ENCODE results near the gene GSG1.

GSG1 gene

DNA sequence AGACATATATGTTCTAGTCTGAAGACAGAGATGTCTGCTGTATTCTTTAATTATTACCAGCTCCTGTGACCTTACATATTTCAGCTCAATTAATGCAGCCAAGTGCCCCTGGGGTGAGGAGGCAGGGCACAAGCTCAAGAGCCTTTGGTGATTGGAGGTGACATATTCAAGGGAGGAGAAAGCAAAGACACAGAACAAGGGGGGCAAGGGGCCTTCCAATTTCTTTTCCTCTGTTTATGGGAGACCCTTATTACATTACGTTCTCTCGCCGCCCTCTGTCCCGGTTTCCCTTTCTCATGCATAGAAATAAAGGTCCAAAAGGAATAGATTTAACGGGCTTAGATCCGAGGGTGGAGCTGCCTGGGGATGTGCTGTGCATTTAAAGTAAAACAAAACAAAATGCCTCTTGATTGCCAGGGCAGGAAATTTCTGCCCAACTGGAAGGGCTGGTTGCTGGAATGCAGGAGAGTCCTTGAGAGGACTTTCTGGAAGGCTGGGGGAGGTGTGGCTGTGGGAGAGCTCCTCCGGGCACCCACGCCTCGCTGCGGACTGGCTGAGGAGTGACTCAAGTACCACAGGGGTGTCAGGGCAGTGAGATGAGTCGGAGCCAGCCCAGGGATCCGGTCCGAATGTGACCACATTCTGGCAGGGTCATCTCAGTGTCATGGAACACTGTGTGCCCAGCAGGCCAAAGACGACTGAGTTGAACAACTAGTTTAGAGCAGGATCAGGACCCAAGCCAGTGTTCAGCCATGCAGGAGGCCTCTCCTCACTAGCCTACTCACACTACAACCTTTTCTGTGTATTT lies 32.1 kb upstream of the GSG1 start:
- Histone ChIP-seq H3K4me1 (ENCODE audit: insufficient read depth, low read length) (no peaks in the 10 kb centered on the region), H3K27ac (ENCODE audit: low read depth, low read length) (no peak overlapping the region), H3K4me3 (ENCODE audit: low read depth in 1 of 2, low read length in 2 of 2) (no peak overlapping the region), H3K9ac (ENCODE audit: low read length) (no peak overlapping the region), H3K9me3 (ENCODE audit: low read length) (no peaks in the 10 kb centered on the region), H3K36me3 (ENCODE audit: insufficient read depth, low read length) (no peaks in the 10 kb centered on the region), H3K27me3 (ENCODE audit: control insufficient read depth in 1 of 2, insufficient read depth in 2 of 2, low read length in 2 of 2) (no peaks in the 10 kb centered on the region)

- Histone ChIP-seq H3K27ac (ENCODE audit: low read depth, low read length) (no peak overlapping the region), H3K9ac (ENCODE audit: low read length) (no peak overlapping the region), H3K36me3 (ENCODE audit: insufficient read depth, low read length) (no peaks in the 10 kb centered on the region), H3K4me1 (ENCODE audit: insufficient read depth, low read length) (no peaks in the 10 kb centered on the region), H3K9me3 (ENCODE audit: low read length) (no peaks in the 10 kb centered on the region), H3K4me3 (ENCODE audit: low read depth in 1 of 2, low read length in 2 of 2) (no peak overlapping the region), H3K27me3 (ENCODE audit: control insufficient read depth in 1 of 2, insufficient read depth in 2 of 2, low read length in 2 of 2) (no peaks in the 10 kb centered on the region)
Measured at GRCh38 chr12:13133886-13134285, 30.4 kb upstream of the GSG1 start.

GRCh38 chr12:13130981-13131380 lies 27.5 kb upstream of the GSG1 start:
- H3K27ac ChIP-seq (ENCODE audit: low read depth, low read length), result no peak overlapping the region
- H3K4me1 ChIP-seq (ENCODE audit: insufficient read depth, low read length), result no peaks in the 10 kb centered on the region
- no peak overlapping the region for H3K4me3 ChIP-seq (ENCODE audit: low read depth in 1 of 2, low read length in 2 of 2)
- H3K36me3 ChIP-seq (ENCODE audit: insufficient read depth, low read length), result no peaks in the 10 kb centered on the region
- H3K27me3 ChIP-seq (ENCODE audit: control insufficient read depth in 1 of 2, insufficient read depth in 2 of 2, low read length in 2 of 2), result no peaks in the 10 kb centered on the region
- H3K9me3 ChIP-seq (ENCODE audit: low read length), result no peaks in the 10 kb centered on the region
- no peak overlapping the region for H3K9ac ChIP-seq (ENCODE audit: low read length)

DNA sequence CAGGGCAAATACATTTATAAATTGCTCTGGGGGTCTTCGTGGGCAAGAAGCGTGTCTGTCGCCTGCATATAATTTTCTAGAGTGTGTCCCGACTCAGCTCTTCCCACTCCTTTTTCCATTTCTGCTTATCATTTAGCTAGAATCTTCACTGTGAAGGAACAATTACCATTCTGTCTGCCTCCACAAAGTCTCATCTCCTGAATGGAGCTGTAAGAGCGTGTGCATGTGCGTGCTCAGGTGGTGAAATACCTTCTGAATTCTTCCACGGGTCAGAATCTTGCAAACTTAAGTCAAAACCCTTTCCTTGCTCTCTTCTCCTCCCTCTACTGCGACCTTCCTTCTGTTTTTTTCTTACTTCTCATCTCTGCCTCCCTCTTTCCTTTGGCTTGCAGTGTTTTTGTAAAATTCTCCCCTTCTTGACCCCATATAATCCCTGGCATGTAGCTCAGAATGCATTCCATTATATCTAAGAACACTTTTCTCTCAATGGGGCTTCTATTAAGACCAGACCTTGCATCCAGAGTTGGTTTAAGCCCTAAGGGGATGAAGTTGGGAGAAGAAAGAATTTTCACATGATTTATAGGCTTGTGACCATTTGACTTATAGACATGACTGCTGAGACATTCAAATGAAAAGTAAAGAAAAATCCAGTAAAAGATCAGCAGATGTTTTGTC lies 25.0 kb upstream of the GSG1 start:
- Histone ChIP-seq H3K27ac (ENCODE audit: low read depth, low read length) (no peak overlapping the region), H3K4me1 (ENCODE audit: insufficient read depth, low read length) (no peaks in the 10 kb centered on the region), H3K27me3 (ENCODE audit: control insufficient read depth in 1 of 2, insufficient read depth in 2 of 2, low read length in 2 of 2) (no peaks in the 10 kb centered on the region), H3K9me3 (ENCODE audit: low read length) (no peaks in the 10 kb centered on the region), H3K36me3 (ENCODE audit: insufficient read depth, low read length) (no peaks in the 10 kb centered on the region), H3K4me3 (ENCODE audit: low read depth in 1 of 2, low read length in 2 of 2) (no peak overlapping the region), H3K9ac (ENCODE audit: low read length) (no peak overlapping the region)

GRCh38 chr12:13127444-13127843 lies 24.0 kb upstream of the GSG1 start:
- Histone ChIP-seq H3K9me3 (ENCODE audit: low read length) (no peaks in the 10 kb centered on the region), H3K4me1 (ENCODE audit: insufficient read depth, low read length) (no peaks in the 10 kb centered on the region), H3K36me3 (ENCODE audit: insufficient read depth, low read length) (no peaks in the 10 kb centered on the region), H3K27ac (ENCODE audit: low read depth, low read length) (no peak overlapping the region), H3K27me3 (ENCODE audit: control insufficient read depth in 1 of 2, insufficient read depth in 2 of 2, low read length in 2 of 2) (no peaks in the 10 kb centered on the region), H3K4me3 (ENCODE audit: low read depth in 1 of 2, low read length in 2 of 2) (no peak overlapping the region), H3K9ac (ENCODE audit: low read length) (no peak overlapping the region)

- Histone ChIP-seq H3K36me3 (ENCODE audit: insufficient read depth, low read length) (no peaks in the 10 kb centered on the region), H3K27ac (ENCODE audit: low read depth, low read length) (no peak overlapping the region), H3K9me3 (ENCODE audit: low read length) (no peaks in the 10 kb centered on the region), H3K27me3 (ENCODE audit: control insufficient read depth in 1 of 2, insufficient read depth in 2 of 2, low read length in 2 of 2) (no peaks in the 10 kb centered on the region), H3K9ac (ENCODE audit: low read length) (no peak overlapping the region), H3K4me3 (ENCODE audit: low read depth in 1 of 2, low read length in 2 of 2) (no peak overlapping the region), H3K4me1 (ENCODE audit: insufficient read depth, low read length) (no peaks in the 10 kb centered on the region)
Measured at GRCh38 chr12:13126494-13126893, 23.0 kb upstream of the GSG1 start.

GRCh38 chr12:13125996-13126395 lies 22.5 kb upstream of the GSG1 start:
- H3K27me3 ChIP-seq (ENCODE audit: control insufficient read depth in 1 of 2, insufficient read depth in 2 of 2, low read length in 2 of 2), result no peaks in the 10 kb centered on the region
- H3K36me3 ChIP-seq (ENCODE audit: insufficient read depth, low read length), result no peaks in the 10 kb centered on the region
- H3K27ac ChIP-seq (ENCODE audit: low read depth, low read length), result no peak overlapping the region
- no peak overlapping the region for H3K9ac ChIP-seq (ENCODE audit: low read length)
- no peak overlapping the region for H3K4me3 ChIP-seq (ENCODE audit: low read depth in 1 of 2, low read length in 2 of 2)
- no peaks in the 10 kb centered on the region for H3K9me3 ChIP-seq (ENCODE audit: low read length)
- H3K4me1 ChIP-seq (ENCODE audit: insufficient read depth, low read length), result no peaks in the 10 kb centered on the region

DNA sequence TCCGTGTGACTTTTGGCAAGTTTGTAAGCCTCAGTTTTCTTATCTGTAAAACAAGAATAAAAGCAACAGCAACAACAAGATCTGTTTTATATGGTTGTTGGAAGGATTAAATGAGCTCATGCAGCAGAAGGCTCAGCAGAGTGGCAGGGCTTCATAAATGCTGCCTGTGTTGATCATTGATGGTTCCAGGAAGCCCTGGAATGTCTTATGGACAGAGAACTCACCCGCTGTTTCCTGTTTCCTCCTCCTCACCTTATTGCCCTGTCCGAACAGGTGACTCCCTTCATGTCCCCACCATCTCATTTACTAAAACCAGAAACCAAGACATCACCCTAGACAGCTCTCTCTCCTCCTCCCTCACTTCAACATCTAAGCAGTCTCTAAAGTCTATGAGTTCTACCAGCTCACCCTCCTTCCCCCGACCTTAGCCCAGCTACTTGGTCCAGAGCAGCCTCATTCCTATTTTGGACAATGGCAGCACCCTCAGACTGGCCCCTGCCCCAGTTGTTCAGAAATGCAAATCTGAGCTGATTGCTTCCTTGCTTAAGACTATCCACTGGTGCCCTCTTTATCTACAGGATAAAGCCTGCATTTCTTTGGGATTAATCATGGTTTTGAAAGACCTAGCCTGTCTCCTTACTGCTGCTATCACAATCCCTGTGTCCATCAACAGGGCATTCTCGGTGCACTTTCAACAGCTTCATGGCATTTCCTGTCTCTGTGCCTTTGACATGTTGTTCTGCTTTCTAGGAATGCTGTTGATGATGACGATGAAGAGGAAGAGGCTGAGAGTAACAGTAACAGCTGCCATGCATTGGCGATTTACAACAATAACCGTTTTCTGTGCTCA lies 21.4 kb upstream of the GSG1 start:
- H3K4me3 ChIP-seq (ENCODE audit: low read depth in 1 of 2, low read length in 2 of 2), result no peak overlapping the region
- no peak overlapping the region for H3K9ac ChIP-seq (ENCODE audit: low read length)
- H3K27me3 ChIP-seq (ENCODE audit: control insufficient read depth in 1 of 2, insufficient read depth in 2 of 2, low read length in 2 of 2), result no peaks in the 10 kb centered on the region
- H3K4me1 ChIP-seq (ENCODE audit: insufficient read depth, low read length), result no peaks in the 10 kb centered on the region
- no peaks in the 10 kb centered on the region for H3K9me3 ChIP-seq (ENCODE audit: low read length)
- H3K27ac ChIP-seq (ENCODE audit: low read depth, low read length), result no peak overlapping the region
- no peaks in the 10 kb centered on the region for H3K36me3 ChIP-seq (ENCODE audit: insufficient read depth, low read length)

DNA sequence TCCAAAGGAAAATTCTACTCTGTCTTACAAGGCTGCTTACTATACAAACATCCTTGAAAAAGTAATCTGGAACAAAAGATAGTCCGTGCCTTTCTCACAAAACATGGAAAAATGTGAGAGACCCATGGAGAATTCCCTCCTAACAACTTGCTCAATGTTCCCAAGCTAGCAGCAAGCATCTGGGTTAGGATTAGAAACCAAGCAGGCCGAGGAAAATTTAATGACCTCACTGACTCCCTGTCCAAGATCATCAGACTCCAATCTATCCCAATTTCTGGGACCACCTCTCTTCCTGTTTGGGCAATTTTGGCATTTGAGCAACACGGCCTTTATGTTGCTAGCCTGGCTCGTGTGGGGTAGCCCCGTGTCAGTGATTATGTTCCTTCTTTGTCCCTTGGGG lies 18.1 kb upstream of the GSG1 start:
- H3K36me3 ChIP-seq (ENCODE audit: insufficient read depth, low read length), result no peaks in the 10 kb centered on the region
- H3K4me1 ChIP-seq (ENCODE audit: insufficient read depth, low read length), result no peaks in the 10 kb centered on the region
- H3K27ac ChIP-seq (ENCODE audit: low read depth, low read length), result no peak overlapping the region
- no peaks in the 10 kb centered on the region for H3K27me3 ChIP-seq (ENCODE audit: control insufficient read depth in 1 of 2, insufficient read depth in 2 of 2, low read length in 2 of 2)
- no peak overlapping the region for H3K4me3 ChIP-seq (ENCODE audit: low read depth in 1 of 2, low read length in 2 of 2)
- no peak overlapping the region for H3K9ac ChIP-seq (ENCODE audit: low read length)
- no peaks in the 10 kb centered on the region for H3K9me3 ChIP-seq (ENCODE audit: low read length)

- H3K36me3 ChIP-seq (ENCODE audit: insufficient read depth, low read length), result no peaks in the 10 kb centered on the region
- no peaks in the 10 kb centered on the region for H3K9me3 ChIP-seq (ENCODE audit: low read length)
- no peak overlapping the region for H3K4me3 ChIP-seq (ENCODE audit: low read depth in 1 of 2, low read length in 2 of 2)
- H3K4me1 ChIP-seq (ENCODE audit: insufficient read depth, low read length), result no peaks in the 10 kb centered on the region
- no peak overlapping the region for H3K9ac ChIP-seq (ENCODE audit: low read length)
- no peak overlapping the region for H3K27ac ChIP-seq (ENCODE audit: low read depth, low read length)
- H3K27me3 ChIP-seq (ENCODE audit: control insufficient read depth in 1 of 2, insufficient read depth in 2 of 2, low read length in 2 of 2), result no peaks in the 10 kb centered on the region
Measured at GRCh38 chr12:13120413-13120812, 16.9 kb upstream of the GSG1 start.

- Histone ChIP-seq H3K4me3 (ENCODE audit: low read depth in 1 of 2, low read length in 2 of 2) (no peak overlapping the region), H3K27me3 (ENCODE audit: control insufficient read depth in 1 of 2, insufficient read depth in 2 of 2, low read length in 2 of 2) (no peaks in the 10 kb centered on the region), H3K36me3 (ENCODE audit: insufficient read depth, low read length) (no peaks in the 10 kb centered on the region), H3K9me3 (ENCODE audit: low read length) (no peaks in the 10 kb centered on the region), H3K4me1 (ENCODE audit: insufficient read depth, low read length) (no peaks in the 10 kb centered on the region), H3K9ac (ENCODE audit: low read length) (no peak overlapping the region), H3K27ac (ENCODE audit: low read depth, low read length) (no peak overlapping the region)
Measured at GRCh38 chr12:13119826-13120225, 16.4 kb upstream of the GSG1 start.

All from muscle layer of colon (tissue), 2 donors.